ENCODE results near the gene ITM2C. TPM values are rescaled to one million over a fixed set of nuclear protein-coding genes. Genes with fewer than 3 reads are reported as not detected.

Gene ITM2C
- total RNA-seq, 4 donors from 2014 or later, result 33.8 to 301 (median 67.6) TPM

DNA sequence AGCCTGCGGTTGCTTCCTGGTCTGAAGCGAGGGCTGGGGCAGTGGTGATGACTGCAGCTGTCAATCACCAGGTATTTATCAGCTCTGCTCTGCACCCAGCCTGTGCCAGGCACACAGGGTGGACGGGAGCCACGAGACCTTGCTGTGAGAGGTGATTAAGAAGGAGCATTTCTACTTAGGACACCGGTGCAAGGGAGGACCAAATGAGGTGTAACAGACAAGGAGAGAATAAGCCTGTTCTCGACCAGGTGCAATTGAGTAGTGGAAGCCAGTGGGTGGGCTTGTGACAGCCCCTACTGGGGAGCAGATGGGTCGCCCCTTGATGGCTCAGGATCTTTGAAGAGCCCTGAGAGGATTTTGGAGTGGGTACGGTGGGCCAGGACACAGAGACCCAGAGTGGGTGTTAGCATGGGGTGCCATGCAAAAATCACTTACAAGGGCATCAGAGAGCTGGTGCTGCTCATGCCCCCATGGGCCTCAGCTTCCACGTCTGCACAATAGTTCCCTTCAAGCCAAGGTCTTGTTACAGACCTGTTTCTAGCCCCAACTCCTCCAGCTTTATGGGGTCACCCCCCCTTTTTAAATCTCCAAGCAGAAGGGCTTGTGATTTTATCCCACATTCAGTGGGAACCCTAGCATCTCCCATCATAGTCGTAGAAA, 35.7 kb downstream of the ITM2C start:
- H3K27ac ChIP-seq, result no peak overlapping the region
- H3K4me1 ChIP-seq, result no peaks in the 10 kb centered on the region
- no peak overlapping the region for H3K4me3 ChIP-seq
- intact Hi-C loops (cut with DNase I; ENCODE audit: low total_unique reads), result no loop called here
- DNase-seq, result peak in 1 of 2 donors; percentile 6
- no peaks in the 10 kb centered on the region for H3K27me3 ChIP-seq
- TF ChIP-seq, protein P1, sequence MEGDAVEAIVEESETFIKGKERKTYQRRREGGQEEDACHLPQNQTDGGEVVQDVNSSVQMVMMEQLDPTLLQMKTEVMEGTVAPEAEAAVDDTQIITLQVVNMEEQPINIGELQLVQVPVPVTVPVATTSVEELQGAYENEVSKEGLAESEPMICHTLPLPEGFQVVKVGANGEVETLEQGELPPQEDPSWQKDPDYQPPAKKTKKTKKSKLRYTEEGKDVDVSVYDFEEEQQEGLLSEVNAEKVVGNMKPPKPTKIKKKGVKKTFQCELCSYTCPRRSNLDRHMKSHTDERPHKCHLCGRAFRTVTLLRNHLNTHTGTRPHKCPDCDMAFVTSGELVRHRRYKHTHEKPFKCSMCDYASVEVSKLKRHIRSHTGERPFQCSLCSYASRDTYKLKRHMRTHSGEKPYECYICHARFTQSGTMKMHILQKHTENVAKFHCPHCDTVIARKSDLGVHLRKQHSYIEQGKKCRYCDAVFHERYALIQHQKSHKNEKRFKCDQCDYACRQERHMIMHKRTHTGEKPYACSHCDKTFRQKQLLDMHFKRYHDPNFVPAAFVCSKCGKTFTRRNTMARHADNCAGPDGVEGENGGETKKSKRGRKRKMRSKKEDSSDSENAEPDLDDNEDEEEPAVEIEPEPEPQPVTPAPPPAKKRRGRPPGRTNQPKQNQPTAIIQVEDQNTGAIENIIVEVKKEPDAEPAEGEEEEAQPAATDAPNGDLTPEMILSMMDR (IDR thresholded peaks at IDR 0.05), result no peak
- TF ChIP-seq POLR2A (IDR thresholded peaks at IDR 0.05), result no peak
- H3K9me3 ChIP-seq, result no peaks in the 10 kb centered on the region
- no peaks in the 10 kb centered on the region for H3K36me3 ChIP-seq

DNA sequence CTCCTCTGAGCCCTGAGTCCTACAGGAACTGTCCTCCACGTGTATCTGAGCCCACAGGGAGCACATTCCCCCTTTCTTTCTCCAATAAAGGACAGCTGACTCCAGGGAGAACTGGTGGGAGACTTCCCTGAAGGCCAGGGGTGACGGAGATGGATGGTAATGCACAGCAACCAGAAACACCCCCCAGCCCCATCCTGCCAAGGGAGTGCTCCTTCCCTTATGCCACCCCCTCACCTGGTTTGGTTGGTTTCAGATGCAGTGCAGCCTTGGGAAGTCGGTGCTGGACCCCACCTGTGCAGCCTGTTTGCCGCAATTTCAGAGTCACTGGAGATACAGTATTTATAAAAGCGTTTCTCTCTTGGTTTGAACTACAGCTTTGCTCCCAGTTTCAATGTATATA, 36.3 kb downstream of the ITM2C start:
- no peaks in the 10 kb centered on the region for H3K4me1 ChIP-seq
- H3K27me3 ChIP-seq, result no peaks in the 10 kb centered on the region
- TF ChIP-seq, protein P1 (IDR thresholded peaks at IDR 0.05), result no peak
- TF ChIP-seq POLR2A (IDR thresholded peaks at IDR 0.05), result no peak
- no peaks in the 10 kb centered on the region for H3K36me3 ChIP-seq
- intact Hi-C loops (cut with DNase I; ENCODE audit: low total_unique reads), result no loop called here
- no peak overlapping the region for H3K27ac ChIP-seq
- H3K4me3 ChIP-seq, result no peak overlapping the region
- H3K9me3 ChIP-seq, result no peaks in the 10 kb centered on the region
- peak in 1 of 2 donors; percentile 1 for DNase-seq

DNA sequence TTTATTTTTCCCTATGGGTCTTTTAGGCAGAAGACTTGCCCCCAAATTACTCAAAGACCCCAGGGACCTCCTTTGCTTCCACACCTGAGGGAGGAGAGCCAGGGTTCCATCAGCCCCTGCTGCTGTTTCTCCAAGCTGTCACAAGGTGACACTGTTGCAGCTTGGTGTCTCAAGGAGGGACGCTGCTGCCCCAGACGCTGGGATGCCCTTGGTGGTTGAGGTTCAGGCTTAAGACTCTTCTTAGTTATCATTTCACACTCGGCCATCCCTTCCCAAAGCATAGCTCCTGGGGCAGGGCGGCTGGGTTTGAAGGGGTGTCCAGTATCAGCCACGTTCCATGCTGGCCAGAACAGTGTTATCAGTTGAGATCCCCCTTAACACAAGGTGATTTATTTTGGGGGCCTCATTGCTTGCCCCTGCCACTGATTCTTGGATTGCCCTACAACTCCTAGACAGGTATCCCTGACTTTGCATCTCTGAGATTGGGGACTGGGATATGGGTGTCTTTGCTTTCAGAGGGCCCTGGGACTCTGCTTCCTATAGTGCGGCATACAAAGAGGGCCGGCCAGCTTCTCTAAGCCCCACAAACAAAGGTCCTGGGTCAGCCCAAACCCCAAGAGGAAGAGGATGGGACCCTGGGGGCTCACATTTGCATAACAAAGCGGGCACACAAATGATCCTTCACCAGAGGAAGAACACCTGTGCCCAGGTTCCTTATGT, 37.6 kb downstream of the ITM2C start:
- Histone ChIP-seq H3K36me3 (no peaks in the 10 kb centered on the region), H3K4me1 (no peaks in the 10 kb centered on the region), H3K4me3 (no peak overlapping the region), H3K27me3 (no peaks in the 10 kb centered on the region), H3K9me3 (no peaks in the 10 kb centered on the region), H3K27ac (no peak overlapping the region)
- intact Hi-C loops (cut with DNase I; ENCODE audit: low total_unique reads), result no loop called here
- DNase-seq, result peak in 1 of 2 donors; percentile 17
- TF ChIP-seq, protein P1 (IDR thresholded peaks at IDR 0.05), result no peak
- no peak for TF ChIP-seq POLR2A (IDR thresholded peaks at IDR 0.05)

DNA sequence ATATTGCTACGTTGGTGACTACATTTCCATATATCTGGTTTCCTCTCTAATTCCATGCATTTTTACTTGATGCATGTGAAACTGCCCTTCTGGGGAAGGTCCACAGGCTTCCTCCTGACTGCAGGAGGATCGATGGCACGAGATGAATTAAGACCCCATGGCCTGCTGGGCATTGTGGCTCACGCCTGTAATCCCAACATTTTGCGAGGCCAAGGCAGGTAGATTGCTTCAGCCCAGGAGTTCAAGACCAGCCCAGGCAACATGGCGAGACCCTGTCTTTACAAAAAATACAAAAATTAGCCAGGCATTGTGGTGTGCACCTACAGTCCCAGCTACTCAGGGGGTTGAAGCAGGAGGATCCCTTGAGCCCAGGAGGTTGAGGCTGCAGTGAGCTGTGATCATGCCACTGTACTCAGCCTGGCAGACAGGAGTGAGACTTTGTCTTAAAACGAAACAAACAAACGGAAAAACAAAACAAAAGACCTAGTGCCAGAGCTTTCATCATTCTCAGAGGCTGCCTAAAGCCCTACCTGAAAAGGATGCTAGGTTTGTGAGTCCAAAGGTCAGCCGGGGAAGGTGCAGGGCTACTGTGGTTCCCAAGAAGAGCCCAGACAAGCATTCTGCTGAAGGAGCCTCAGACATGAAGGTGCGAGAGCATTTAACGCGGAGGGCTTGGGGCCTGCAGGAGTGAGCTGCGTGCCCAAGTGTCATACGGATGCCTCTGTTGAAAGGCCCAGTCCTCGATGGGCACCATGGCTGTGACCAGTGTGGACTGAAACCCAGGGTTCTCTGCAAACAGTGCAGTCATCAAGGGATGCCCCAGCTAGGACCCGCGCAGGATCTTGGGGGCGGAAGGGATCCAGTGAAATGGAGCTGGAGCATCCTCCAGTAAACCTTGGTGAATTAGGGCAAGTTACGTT, 38.7 kb downstream of the ITM2C start:
- DNase-seq, result peak in 1 of 2 donors; percentile 6
- intact Hi-C loops (cut with DNase I; ENCODE audit: low total_unique reads), result no loop called here
- TF ChIP-seq, protein P1 (IDR thresholded peaks at IDR 0.05), result no peak
- Histone ChIP-seq H3K4me3 (no peak overlapping the region), H3K27ac (no peak overlapping the region), H3K27me3 (no peaks in the 10 kb centered on the region), H3K9me3 (no peaks in the 10 kb centered on the region), H3K36me3 (no peaks in the 10 kb centered on the region), H3K4me1 (no peaks in the 10 kb centered on the region)

Measured in uterus (tissue), 4 donors.